ENCODE measurements around the gene ERCC2.
A peak's percentile ranks its signal among the peaks of the same experiment; 100 is the strongest.

ERCC2 gene

GRCh38 chr19:45406226-45407090 lies 36.1 kb upstream of the ERCC2 start, which contains the start of gene POLR1G:
Gene POLR1G, plus strand, starts transcription at chr19:45406644. Its CDS starts 53 bp downstream, at chr19:45406697.
- TF ChIP-seq, protein P1, sequence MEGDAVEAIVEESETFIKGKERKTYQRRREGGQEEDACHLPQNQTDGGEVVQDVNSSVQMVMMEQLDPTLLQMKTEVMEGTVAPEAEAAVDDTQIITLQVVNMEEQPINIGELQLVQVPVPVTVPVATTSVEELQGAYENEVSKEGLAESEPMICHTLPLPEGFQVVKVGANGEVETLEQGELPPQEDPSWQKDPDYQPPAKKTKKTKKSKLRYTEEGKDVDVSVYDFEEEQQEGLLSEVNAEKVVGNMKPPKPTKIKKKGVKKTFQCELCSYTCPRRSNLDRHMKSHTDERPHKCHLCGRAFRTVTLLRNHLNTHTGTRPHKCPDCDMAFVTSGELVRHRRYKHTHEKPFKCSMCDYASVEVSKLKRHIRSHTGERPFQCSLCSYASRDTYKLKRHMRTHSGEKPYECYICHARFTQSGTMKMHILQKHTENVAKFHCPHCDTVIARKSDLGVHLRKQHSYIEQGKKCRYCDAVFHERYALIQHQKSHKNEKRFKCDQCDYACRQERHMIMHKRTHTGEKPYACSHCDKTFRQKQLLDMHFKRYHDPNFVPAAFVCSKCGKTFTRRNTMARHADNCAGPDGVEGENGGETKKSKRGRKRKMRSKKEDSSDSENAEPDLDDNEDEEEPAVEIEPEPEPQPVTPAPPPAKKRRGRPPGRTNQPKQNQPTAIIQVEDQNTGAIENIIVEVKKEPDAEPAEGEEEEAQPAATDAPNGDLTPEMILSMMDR (IDR thresholded peaks at IDR 0.05; ENCODE audit: low read depth, low read length, missing control alignments) = no peak
- in situ Hi-C loops (cut with HindIII; ENCODE audit: low sequenced_read_pairs) = no loop called here
- peak within 1 kb of the TSS; percentile 67 for H3K4me3 ChIP-seq (ENCODE audit: low read depth, low read length)
- DNase-seq (ENCODE audit: low read depth) = peak; percentile 53

- TF ChIP-seq, protein P1 (IDR thresholded peaks at IDR 0.05; ENCODE audit: low read depth, low read length, missing control alignments) = no peak
- peak; percentile 68 for DNase-seq (ENCODE audit: low read depth)
- in situ Hi-C loops (cut with HindIII; ENCODE audit: low sequenced_read_pairs) = no loop called here
- peak overlapping the region; percentile 67 for H3K4me3 ChIP-seq (ENCODE audit: low read depth, low read length)
Measured at GRCh38 chr19:45405435-45406225, 35.3 kb upstream of the ERCC2 start.

GRCh38 chr19:45404557-45405434 lies 34.4 kb upstream of the ERCC2 start, which contains the start of gene PPP1R13L:
Gene PPP1R13L, minus strand, starts transcription at chr19:45405069. Its CDS starts 6,751 bp downstream, at chr19:45398318.
- H3K4me3 ChIP-seq (ENCODE audit: low read depth, low read length) = peak within 1 kb of the TSS; percentile 67
- in situ Hi-C loops (cut with HindIII; ENCODE audit: low sequenced_read_pairs) = no loop called here
- TF ChIP-seq, protein P1 (IDR thresholded peaks at IDR 0.05; ENCODE audit: low read depth, low read length, missing control alignments) = no peak
- peak; percentile 42 for DNase-seq (ENCODE audit: low read depth)

GRCh38 chr19:45403781-45404556 lies 33.6 kb upstream of the ERCC2 start:
- in situ Hi-C loops (cut with HindIII; ENCODE audit: low sequenced_read_pairs) = no loop called here
- TF ChIP-seq, protein P1 (IDR thresholded peaks at IDR 0.05; ENCODE audit: low read depth, low read length, missing control alignments) = peak; percentile 69
- peak overlapping the region; percentile 67 for H3K4me3 ChIP-seq (ENCODE audit: low read depth, low read length)
- no peak for DNase-seq (ENCODE audit: low read depth)

DNA sequence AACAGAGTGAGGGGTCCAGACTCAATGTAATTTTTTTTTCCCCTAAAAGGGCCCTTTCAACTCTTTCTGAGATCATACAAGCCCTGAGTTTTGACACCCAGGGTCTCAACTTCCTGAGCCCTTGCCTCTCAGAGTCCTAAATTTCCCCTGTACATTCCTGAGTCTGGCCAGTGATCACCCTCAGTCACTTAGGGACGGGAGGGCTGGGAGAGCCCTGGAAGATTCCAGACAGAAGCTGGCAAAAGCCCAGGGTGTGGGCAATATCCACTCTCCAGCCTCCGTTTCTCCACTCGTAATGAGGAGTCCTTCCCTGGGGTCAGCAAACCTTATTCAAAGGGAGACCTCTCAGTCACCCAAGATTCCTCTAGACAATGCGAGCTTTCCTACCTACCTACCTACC lies 32.9 kb upstream of the ERCC2 start:
- in situ Hi-C loops (cut with HindIII; ENCODE audit: low sequenced_read_pairs) = no loop called here
- no peak overlapping the region for H3K4me3 ChIP-seq (ENCODE audit: low read depth, low read length)
- no peak for DNase-seq (ENCODE audit: low read depth)
- TF ChIP-seq, protein P1 (IDR thresholded peaks at IDR 0.05; ENCODE audit: low read depth, low read length, missing control alignments) = no peak
